GM12864 (cell line): ENCODE data around the gene USP51.

ENCODE experiments used
- DNase-seq: peaks from one replicate; pipeline ENCODE4 v3.0.0-alpha.2; 2011; ENCODE audit warnings: low read depth
- H3K4me3 ChIP-seq: 2 replicates; pipeline ENCODE4 v1.5.1; 2011; ENCODE audit warnings: mild to moderate bottlenecking, low read depth, low read length, control low read depth
- CTCF ChIP-seq: IDR thresholded peaks from 2 replicates; pipeline ENCODE4 v1.5.1; 2011; ENCODE audit warnings: low read depth, mild to moderate bottlenecking, moderate library complexity, low read length, control low read depth, inconsistent platforms; ENCODE audit errors: missing control alignments

The USP51 gene

GRCh38 chrX:55490974-55491373 is 1.3 kb upstream of the USP51 start:
- TF ChIP-seq CTCF, result no peak
- DNase-seq, result no peak
- no peak overlapping the region for H3K4me3 ChIP-seq

GRCh38 chrX:55490121-55490520 is 473 bp upstream of the USP51 start:
- no peak for TF ChIP-seq CTCF
- no peak for DNase-seq
- peak overlapping the region; percentile 81 for H3K4me3 ChIP-seq

GRCh38 chrX:55488593-55489313 is 895 bp downstream of the USP51 start:
- H3K4me3 ChIP-seq, result peak overlapping the region; percentile 81
- peak; percentile 7 for TF ChIP-seq CTCF
- no peak for DNase-seq

GRCh38 chrX:55488006-55488592 is 1.5 kb downstream of the USP51 start:
- H3K4me3 ChIP-seq, result peak overlapping the region; percentile 81
- no peak for TF ChIP-seq CTCF
- no peak for DNase-seq

- no peak for TF ChIP-seq CTCF
- H3K4me3 ChIP-seq, result no peak overlapping the region
- DNase-seq, result no peak
Measured at GRCh38 chrX:55487143-55487542, 2.5 kb downstream of the USP51 start.

GRCh38 chrX:55486736-55487135 is 2.9 kb downstream of the USP51 start:
- TF ChIP-seq CTCF, result no peak
- no peak for DNase-seq
- no peak overlapping the region for H3K4me3 ChIP-seq

- DNase-seq, result no peak
- no peak overlapping the region for H3K4me3 ChIP-seq
- TF ChIP-seq CTCF, result no peak
Measured at GRCh38 chrX:55484948-55485347, 4.7 kb downstream of the USP51 start.
